WTC11 (cell line): Measurements from ENCODE around the gene PAN2. TPM values are rescaled to one million over a fixed set of nuclear protein-coding genes. Genes with fewer than 3 reads are reported as not detected.

ENCODE experiments used
- total RNA-seq: library from RNA; stranded (reverse); gene quantifications from 3 replicates; pipeline ENCODE4 v1.2.3, GENCODE V29; 2021

The PAN2 gene
- total RNA-seq, 1 experiment from 2014 or later, result 46.7 TPM

Other genes starting within 250 kb of the PAN2 start
- 198 to 249 TPM (median 199 TPM) in 3 replicates for gene PA2G4, start 229.4 kb downstream of the PAN2 start, total RNA-seq
- 4,004 to 4,366 TPM (median 4,314 TPM) in 3 replicates for gene RPL41, start 217.4 kb downstream of the PAN2 start, total RNA-seq
- gene ZC3H10, start 215.7 kb downstream of the PAN2 start, total RNA-seq, result 11.3 to 13.6 TPM (median 13.1 TPM) in 3 replicates
- gene ESYT1, start 205.7 kb downstream of the PAN2 start, total RNA-seq, result 77.7 to 80.8 TPM (median 80.1 TPM) in 3 replicates
- 171 to 180 TPM (median 173 TPM) in 3 replicates for gene MYL6B, start 181.4 kb downstream of the PAN2 start, total RNA-seq
- gene MYL6, start 175.6 kb downstream of the PAN2 start, total RNA-seq, result 835 to 932 TPM (median 844 TPM) in 3 replicates
- 72.8 to 77.9 TPM (median 76.8 TPM) in 3 replicates for gene SMARCC2, start 144.5 kb downstream of the PAN2 start, total RNA-seq
- 45.5 to 57.4 TPM (median 48.7 TPM) in 3 replicates for gene RNF41, start 112.1 kb downstream of the PAN2 start, total RNA-seq
- gene NABP2, start 109.7 kb downstream of the PAN2 start, total RNA-seq, result 42.7 to 47.9 TPM (median 47.5 TPM) in 3 replicates
- 0.26 to 0.62 TPM (median 0.46 TPM) in 3 replicates for gene SLC39A5, start 103.9 kb downstream of the PAN2 start, total RNA-seq
- gene ANKRD52, start 75.6 kb downstream of the PAN2 start, total RNA-seq, result 33.0 to 41.2 TPM (median 38.6 TPM) in 3 replicates
- 22.7 to 26.2 TPM (median 24.4 TPM) in 3 replicates for gene COQ10A, start 67.1 kb downstream of the PAN2 start, total RNA-seq
- 241 to 275 TPM (median 246 TPM) in 3 replicates for gene CS, start 33.7 kb downstream of the PAN2 start, total RNA-seq
- 171 to 193 TPM (median 192 TPM) in 3 replicates for gene CNPY2, start 18.0 kb downstream of the PAN2 start, total RNA-seq
- gene IL23A, start 4.9 kb upstream of the PAN2 start, total RNA-seq, result 2.9 to 3.0 TPM (median 2.9 TPM) in 3 replicates
- gene STAT2, start 26.1 kb upstream of the PAN2 start, total RNA-seq, result 53.2 to 54.5 TPM (median 54.5 TPM) in 3 replicates
- 0.11 TPM in 1 of 3 replicates, not detected in the others for gene APOF, start 28.9 kb upstream of the PAN2 start, total RNA-seq
- gene TIMELESS, start 115.4 kb upstream of the PAN2 start, total RNA-seq, result 60.9 to 67.1 TPM (median 64.9 TPM) in 3 replicates
- gene MIP, start 120.7 kb upstream of the PAN2 start, total RNA-seq, result not detected in 3 replicates
- 2.8 to 4.2 TPM (median 3.1 TPM) in 3 replicates for gene SPRYD4, start 134.6 kb upstream of the PAN2 start, total RNA-seq
- gene GLS2, start 154.2 kb upstream of the PAN2 start, total RNA-seq, result 14.8 to 17.2 TPM (median 15.9 TPM) in 3 replicates
- gene RBMS2, start 187.8 kb upstream of the PAN2 start, total RNA-seq, result 11.8 to 16.7 TPM (median 16.1 TPM) in 3 replicates